Fibroblast of villous mesenchyme (primary cell): ENCODE data around the gene WLS. TPM values are rescaled to one million over a fixed set of nuclear protein-coding genes. Genes with fewer than 3 reads are reported as not detected.

Source experiments
- DNase-seq: peaks from one replicate; pipeline ENCODE4 v3.0.0-alpha.2; 2010; ENCODE audit warnings: low read depth
- H3K4me3 ChIP-seq: 2 replicates; pipeline ENCODE4 v1.5.1; 2011; ENCODE audit warnings: low read depth, mild to moderate bottlenecking, low read length
- CTCF ChIP-seq: IDR thresholded peaks from 2 replicates; pipeline ENCODE4 v1.5.1; 2012; ENCODE audit warnings: low read depth, mild to moderate bottlenecking, low read length; ENCODE audit not compliant: insufficient read depth
- total RNA-seq: library from RNA; depleted of rRNA; stranded (reverse); fragments of >200 nt; gene quantifications from 2 replicates; pipeline ENCODE4 v1.2.3, GENCODE V29; 2012

Gene WLS
- total RNA-seq, 1 donor = 66.1 TPM

GRCh38 chr1:68210829-68211228 lies 21.5 kb downstream of the WLS start:
- no peak for DNase-seq
- no peak for TF ChIP-seq CTCF

GRCh38 chr1:68210027-68210426 lies 22.3 kb downstream of the WLS start:
- no peak for DNase-seq
- TF ChIP-seq CTCF = no peak

More at GRCh38 chr1:68210829-68211228, 21.5 kb downstream of the WLS start:
- no peak overlapping the region for H3K4me3 ChIP-seq

GRCh38 chr1:68206848-68207689 lies 25.3 kb downstream of the WLS start:
- no peak for DNase-seq

More at GRCh38 chr1:68210027-68210426, 22.3 kb downstream of the WLS start:
- H3K4me3 ChIP-seq = no peak overlapping the region

GRCh38 chr1:68205794-68206358 lies 26.4 kb downstream of the WLS start:
- H3K4me3 ChIP-seq = no peak overlapping the region
- TF ChIP-seq CTCF = no peak
- DNase-seq = no peak

More at GRCh38 chr1:68206848-68207689, 25.3 kb downstream of the WLS start:
- no peak for TF ChIP-seq CTCF
- no peak overlapping the region for H3K4me3 ChIP-seq

- no peak for TF ChIP-seq CTCF
- no peak overlapping the region for H3K4me3 ChIP-seq
- no peak for DNase-seq
Measured at GRCh38 chr1:68204977-68205630, 27.2 kb downstream of the WLS start.

GRCh38 chr1:68202239-68202832 lies 30.0 kb downstream of the WLS start:
- H3K4me3 ChIP-seq = no peak overlapping the region
- no peak for DNase-seq
- TF ChIP-seq CTCF = no peak
